Erythroblast (primary cell): ENCODE results near the gene FRMD5.
"Not testable (repeated sequence)": the region's sequence is repeated elsewhere in the genome, so short reads cannot be mapped to it uniquely, and the experiment has no call there.

Source experiments
- DNase-seq, 2 experiments: peaks; one replicate each; lab custom pipeline; 2025; lab: John Stamatoyannopoulos, UW
- GATA1 ChIP-seq: IDR thresholded peaks from 2 replicates; pipeline ENCODE4 v1.6.1; 2011; ENCODE audit warnings: low read depth, mild to moderate bottlenecking, control low read depth, low read length, moderate library complexity
- POLR2A ChIP-seq: IDR thresholded peaks from 2 replicates; pipeline ENCODE4 v1.6.1; 2011; ENCODE audit warnings: mild to moderate bottlenecking, low read length

Gene FRMD5

DNA sequence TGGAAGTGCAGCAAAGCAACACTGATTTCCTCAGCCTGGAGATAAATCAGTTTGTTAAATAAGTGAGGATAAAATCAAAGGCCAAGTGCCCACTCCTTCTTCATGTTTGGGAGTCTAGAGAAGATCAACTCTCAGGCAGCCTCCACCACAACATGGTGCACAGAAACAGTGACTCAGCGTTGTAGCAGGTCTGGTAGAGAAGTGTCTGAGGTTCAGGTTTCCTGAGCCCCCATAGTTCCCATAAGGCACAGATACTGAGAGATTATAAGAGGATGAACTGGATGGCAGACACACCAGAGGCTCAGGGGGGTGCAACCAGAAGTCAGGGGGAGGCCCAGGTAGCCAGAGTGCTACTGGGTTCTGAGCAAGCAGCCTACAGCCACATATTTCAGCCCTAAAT is 166.7 kb downstream of the FRMD5 start:
- TF ChIP-seq POLR2A (no peak), GATA1 (no peak)
- peak in 1 of 2 experiments; percentile 5 for DNase-seq

DNA sequence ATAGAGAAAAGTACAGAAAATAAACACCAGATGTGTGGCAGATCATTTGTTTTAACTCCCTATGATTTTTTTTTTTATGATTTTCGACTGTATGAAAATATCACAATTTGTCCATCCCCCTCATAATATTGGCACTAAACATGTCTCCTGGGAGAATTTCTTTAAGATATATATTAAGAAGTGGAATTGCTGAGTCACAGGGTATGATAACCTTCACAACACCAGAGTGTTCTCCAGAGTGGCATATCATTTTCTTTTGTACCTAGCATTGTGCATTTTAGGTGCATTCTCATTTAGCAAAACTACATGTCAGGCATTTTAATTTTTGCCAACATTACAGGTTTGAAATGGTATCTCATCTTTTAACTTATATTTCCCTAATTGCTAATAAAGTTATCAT is 170.9 kb downstream of the FRMD5 start:
- TF ChIP-seq GATA1 (no peak), POLR2A (no peak)
- peak; percentile 19 to 25 for DNase-seq

DNA sequence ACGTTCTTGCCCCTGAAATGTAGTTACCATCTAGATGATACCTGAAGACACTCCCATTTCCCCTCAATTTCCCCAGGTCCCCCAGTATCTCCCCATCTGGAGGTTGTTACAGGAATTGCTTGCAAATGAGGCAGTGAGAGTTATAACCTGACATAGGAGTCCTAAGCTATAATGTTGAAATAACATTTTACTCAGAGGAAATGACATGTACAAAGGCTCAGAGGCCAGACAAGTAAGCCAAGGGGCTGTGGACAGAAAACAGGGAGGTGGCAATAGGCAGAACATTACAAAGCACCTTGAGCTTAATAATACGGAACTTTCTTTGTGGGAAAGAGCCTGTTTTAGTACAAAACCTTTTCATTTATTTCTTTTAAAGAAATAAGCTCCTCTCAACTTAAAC is 171.9 kb downstream of the FRMD5 start:
- no peak for TF ChIP-seq GATA1
- TF ChIP-seq POLR2A = no peak

DNA sequence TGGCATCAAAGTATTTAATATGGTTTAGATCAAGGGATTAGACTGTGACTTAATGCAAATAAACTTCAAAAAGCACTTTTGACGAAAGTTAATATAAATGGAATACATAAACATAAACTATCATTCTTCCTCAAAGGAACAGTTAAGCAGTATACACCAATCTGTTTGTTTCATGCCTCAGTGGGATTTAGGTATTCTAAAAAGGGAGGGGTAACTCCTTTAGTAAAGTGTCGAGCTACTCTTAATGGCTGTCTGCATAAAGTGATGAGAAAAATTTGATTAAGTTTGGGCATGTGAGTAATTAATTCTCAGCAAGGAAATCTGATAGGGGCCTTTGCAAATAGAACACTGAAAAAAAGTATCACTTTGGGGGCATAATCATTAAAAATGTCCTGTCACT is 176.9 kb downstream of the FRMD5 start:
- no peak for DNase-seq
- no peak for TF ChIP-seq POLR2A
- no peak for TF ChIP-seq GATA1

More for the DNA sequence above, 171.9 kb downstream of the FRMD5 start:
- no peak for DNase-seq

DNA sequence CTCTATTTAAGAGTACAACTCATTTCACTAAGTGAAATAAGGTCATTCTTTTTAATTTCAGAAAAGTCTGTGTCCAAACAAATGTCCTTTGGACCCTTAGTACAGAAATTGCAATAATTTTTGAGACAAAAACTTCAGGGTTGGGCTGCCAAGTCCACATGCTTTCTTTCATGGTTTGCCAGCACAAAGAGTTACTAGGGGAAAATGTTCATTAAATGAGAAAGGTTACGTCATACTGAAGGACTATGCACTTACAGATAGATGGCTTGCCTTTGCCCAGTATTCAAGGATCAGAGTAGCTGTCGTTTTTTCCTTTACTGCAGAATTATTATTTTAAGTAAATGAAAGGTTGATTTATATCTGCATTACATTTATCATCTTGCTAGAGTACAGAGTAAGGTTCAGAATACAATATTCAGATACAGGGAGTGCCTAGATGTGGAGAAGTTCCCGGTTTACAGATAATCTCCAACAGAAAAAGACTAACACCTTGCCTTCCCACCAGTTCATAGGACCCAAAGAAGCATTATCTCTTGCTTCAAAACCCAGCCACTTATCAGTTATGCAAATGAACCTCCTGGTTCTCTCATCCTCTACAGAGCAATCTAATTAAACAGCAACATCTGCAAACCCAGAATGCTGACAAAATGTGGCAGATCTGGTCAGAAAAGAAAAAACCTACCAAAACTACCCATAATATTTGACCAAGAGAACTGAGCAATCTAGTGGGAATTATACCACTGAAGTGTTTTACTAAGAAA is 179.3 kb downstream of the FRMD5 start:
- TF ChIP-seq POLR2A (no peak), GATA1 (no peak)
- peak; percentile 46 to 86 for DNase-seq

DNA sequence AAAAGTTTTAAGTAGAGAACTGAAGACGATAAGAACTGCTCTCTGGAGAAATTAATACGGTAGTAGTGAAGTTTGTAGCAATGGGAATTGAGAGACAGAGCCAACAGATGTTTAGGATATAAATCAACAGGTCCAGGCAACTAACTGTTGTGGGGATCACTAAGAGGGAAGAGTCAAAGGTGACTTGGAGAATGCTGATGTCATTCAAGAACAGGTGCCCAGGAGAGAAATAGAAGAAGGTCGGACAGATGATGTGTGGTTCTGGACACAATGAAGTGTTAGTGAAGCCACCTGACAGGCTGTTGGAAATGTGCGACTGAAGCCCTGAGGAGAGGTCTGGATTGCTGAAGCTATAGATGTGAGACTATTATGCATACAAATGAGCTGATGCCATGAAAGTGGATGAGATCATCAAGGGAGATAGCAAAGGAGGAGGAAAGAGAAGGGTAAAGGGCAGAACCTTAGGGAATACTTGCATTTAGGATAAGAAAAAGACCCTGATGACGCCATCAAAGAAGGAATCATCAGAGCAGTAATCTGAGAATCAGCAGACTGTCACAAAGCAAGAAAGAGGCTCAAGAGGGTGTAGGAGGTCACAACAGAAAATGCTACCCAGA is 183.7 kb downstream of the FRMD5 start:
- TF ChIP-seq POLR2A = no peak
- no peak for DNase-seq

DNA sequence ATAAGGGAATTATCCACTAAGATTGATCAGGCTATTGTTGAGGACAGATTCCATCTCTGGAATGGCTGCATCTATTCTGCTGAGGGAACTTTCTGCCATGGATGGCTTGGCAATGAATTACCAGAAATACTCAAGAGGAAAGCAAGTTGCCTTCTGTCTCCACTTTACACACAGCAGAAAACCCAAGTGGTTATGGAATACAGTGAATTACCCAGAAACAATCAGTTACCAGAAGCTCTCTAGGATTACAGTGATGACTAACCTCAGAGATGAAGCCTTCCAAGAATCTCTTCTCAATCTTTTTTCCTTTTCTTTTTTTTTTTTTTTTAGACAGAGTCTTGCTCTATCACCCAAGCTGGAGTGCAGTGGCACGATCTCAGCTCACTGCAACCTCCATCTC is 185.0 kb downstream of the FRMD5 start:
- no peak for DNase-seq

DNA sequence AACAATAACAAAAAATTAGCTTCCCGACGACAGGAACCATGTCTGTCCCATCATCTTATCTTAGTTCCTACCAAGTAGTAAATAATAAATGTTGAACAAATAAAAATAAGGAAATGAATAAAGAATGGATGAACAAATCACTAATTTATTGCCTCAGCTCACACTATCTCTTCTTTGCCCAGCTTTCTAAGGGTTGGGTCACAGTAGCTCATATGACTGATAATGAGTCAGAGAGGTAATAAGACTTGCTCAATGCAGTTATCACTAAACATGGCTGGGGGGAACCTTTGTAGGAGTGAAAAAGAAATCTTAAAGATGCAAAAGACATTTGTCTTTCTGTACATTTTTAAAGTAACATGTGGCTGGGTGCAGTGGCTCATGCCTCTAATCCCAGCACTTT is 186.0 kb downstream of the FRMD5 start:
- DNase-seq = peak; percentile 29 to 40
- no peak for TF ChIP-seq GATA1
- TF ChIP-seq POLR2A = no peak

More for the DNA sequence above, 185.0 kb downstream of the FRMD5 start:
- TF ChIP-seq POLR2A = no peak
- no peak for TF ChIP-seq GATA1

DNA sequence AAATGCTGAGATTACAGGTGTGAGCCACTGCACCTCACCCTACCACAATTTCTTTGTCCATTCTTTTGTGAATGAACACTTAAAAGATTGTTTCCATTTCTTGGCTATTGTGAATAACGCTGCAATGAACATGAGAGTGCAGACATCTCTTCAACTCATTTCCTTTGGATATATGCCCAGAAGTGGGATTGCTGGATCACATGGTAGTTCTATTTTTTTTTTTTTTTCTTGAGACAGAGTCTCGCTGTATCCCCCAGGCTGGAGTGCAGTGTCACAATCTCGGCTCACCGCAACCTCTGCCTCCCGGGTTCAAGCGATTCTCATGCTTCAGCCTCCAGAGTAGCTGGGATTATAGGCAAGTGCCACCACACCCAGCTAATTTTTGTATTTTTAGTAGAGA is 194.8 kb downstream of the FRMD5 start:
- not testable (repeated sequence) for DNase-seq

DNA sequence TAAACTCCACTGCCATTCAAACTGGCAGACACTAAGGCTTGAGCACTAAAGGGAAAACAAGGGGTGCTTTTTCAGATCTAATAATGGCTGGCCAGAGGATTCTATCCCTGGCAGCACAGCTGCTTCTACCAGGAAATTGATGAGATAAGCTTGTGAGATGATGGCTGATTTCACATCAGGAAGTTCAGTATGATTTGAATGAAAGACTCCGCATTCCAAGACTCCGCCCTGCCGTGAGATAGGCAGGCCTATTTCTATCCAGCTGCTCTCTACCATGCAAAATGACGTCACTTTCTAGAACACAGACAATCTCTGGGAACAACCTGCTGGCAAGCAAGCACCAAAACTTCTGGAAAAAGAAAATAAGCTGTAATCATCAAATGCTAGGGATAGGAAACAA is 196.5 kb downstream of the FRMD5 start:
- TF ChIP-seq GATA1 = no peak
- TF ChIP-seq POLR2A = no peak
- no peak for DNase-seq

DNA sequence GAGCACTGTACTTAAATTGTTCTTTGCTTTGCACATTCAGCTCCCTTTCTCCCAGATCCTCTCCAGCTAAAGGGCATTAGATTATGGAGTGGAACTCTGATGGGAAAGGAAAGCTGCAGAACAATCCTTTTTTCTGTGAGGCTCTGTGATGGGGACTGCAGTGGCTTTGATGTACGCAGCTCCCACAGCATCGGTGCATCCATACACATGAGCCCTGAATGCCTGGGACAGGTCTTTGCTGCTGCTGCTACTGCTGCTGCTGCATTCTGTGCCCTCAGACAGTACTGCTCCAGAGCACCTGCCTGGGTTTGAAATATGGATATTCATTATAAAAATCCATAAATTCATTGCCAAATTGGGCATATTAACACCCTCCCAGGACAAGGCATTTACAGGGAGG is 203.9 kb downstream of the FRMD5 start:
- TF ChIP-seq POLR2A (no peak), GATA1 (no peak)

DNA sequence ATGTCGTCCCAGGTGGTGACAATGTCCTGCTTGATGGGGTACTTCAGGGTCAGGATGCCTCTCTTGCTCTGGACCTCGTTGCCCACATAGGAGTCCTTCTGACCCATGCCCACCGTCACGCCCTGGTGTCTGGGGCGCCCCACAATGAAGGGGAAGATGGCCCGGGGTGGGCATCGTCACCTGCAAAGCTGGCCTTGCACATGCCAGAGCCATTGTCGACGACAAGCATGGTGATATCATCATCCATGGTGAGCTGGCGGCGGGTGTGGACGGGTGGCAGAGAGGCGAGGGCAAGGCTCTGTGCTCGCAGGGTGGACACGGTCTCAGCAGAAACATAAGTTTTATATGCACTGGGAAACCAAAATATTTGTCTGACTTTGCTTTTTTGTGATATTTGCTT is 205.1 kb downstream of the FRMD5 start:
- no peak for TF ChIP-seq GATA1
- TF ChIP-seq POLR2A = no peak
- DNase-seq = no peak

More for the DNA sequence above, 203.9 kb downstream of the FRMD5 start:
- no peak for DNase-seq

DNA sequence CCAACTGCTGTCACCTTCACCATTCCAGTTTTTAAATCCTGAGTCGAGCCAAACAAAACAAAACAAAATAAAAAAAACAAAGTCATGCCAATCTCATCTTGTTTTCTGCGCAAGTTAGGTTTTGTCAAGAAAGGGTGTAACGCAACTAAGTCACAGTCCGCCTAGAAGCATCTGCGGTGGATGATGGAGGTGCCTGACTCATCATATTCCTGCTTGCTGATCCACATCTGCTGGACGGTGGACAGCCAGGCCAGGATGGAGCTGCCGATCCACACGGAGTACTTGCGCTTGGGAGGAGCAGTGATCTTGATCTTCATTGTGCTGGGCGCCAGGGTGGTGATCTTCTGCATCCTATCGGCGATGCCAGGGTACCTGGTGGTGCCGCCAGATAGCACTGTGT is 206.2 kb downstream of the FRMD5 start:
- TF ChIP-seq GATA1 (no peak), POLR2A (no peak)
- no peak for DNase-seq

DNA sequence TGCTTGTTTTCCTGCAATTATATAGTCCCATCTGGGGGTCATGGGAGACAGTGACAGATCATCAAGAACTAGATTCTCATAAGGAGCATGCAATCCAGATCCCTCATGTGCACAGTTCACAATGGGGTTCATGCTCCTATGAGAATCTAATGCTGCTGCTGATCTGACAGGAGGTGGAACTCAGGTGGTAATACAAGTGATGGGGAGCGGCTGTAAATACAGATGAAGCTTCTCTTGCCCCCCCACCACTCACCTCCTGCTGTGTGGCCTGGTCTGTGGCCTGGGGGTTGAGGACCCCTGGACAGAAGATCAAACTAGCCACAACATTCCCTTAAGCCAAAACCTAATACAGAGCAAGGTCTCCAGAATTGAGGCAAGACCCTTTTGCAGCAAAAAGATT is 207.1 kb downstream of the FRMD5 start:
- no peak for DNase-seq
- TF ChIP-seq GATA1 (no peak), POLR2A (no peak)

DNA sequence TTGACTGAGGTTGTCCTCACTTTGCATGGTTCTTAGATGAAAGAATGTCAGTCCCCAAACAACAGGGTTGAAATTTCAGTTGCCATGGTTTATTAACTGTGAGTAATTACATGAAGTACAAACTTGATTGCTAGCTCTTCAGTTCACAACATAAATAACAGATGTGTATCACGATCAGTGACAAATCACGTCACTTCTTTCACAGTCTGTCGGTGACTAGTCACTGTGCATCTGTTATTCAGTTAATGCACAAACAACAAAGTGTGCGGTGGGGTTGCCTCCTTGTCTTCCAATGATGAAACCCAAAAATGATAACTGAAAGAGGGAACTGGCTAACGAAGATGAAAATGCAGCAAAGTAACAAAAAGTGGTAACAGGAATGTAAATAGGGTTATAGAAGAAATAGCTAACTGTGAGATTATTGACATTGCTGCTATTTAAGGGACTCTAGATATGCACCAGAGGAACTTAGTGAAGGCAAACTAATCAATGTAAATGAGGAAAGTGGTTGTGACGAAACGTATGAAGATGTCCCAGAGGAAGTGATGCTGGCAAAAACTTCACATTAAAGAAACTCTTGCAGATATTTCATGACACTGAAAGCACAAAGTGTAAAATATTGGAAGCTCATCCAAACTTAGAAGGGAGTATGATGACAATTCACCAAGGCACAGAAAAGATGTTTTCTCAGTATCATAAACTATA is 208.9 kb downstream of the FRMD5 start:
- DNase-seq = no peak
- TF ChIP-seq GATA1 (no peak), POLR2A (no peak)
